Measurements from ENCODE around the gene SMPD2. TPM values are rescaled to one million over a fixed set of nuclear protein-coding genes. Genes with fewer than 3 reads are reported as not detected.

The SMPD2 gene
- total RNA-seq, 4 donors from 2014 or later = 3.9 to 7.7 (median 5.9) TPM

- H3K9me3 ChIP-seq = no peaks in the 10 kb centered on the region
- intact Hi-C loops (cut with DNase I; ENCODE audit: low total_unique reads) = no loop called here
- no peaks in the 10 kb centered on the region for H3K36me3 ChIP-seq
- TF ChIP-seq POLR2A (IDR thresholded peaks at IDR 0.05) = no peak
- TF ChIP-seq CTCF (IDR thresholded peaks at IDR 0.05 in 4 of 5, conservative IDR thresholded peaks at IDR 0.05 in 1 of 5) = no peak
- no peaks in the 10 kb centered on the region for H3K4me1 ChIP-seq
- H3K27me3 ChIP-seq = no peaks in the 10 kb centered on the region
- in situ Hi-C loops (cut with MboI; ENCODE audit: low sequenced_read_pairs in 4 of 4) = no loop called here
- no peak overlapping the region for H3K27ac ChIP-seq
- no peak for ATAC-seq
- no peak overlapping the region for H3K4me3 ChIP-seq
- no peak for DNase-seq
These were observed 19.8 kb upstream of the SMPD2 start for GRCh38 chr6:109420751-109421150.

GRCh38 chr6:109421184-109421583, 19.3 kb upstream of the SMPD2 start:
- H3K4me1 ChIP-seq = no peaks in the 10 kb centered on the region
- H3K9me3 ChIP-seq = no peaks in the 10 kb centered on the region
- H3K27ac ChIP-seq = no peak overlapping the region
- ATAC-seq (no peak), DNase-seq (no peak)
- no peaks in the 10 kb centered on the region for H3K27me3 ChIP-seq
- intact Hi-C loops (cut with DNase I; ENCODE audit: low total_unique reads) = no loop called here
- no peak for TF ChIP-seq POLR2A (IDR thresholded peaks at IDR 0.05)
- no peak for TF ChIP-seq CTCF (IDR thresholded peaks at IDR 0.05 in 4 of 5, conservative IDR thresholded peaks at IDR 0.05 in 1 of 5)
- in situ Hi-C loops (cut with MboI; ENCODE audit: low sequenced_read_pairs in 4 of 4) = no loop called here
- no peak overlapping the region for H3K4me3 ChIP-seq
- no peaks in the 10 kb centered on the region for H3K36me3 ChIP-seq

GRCh38 chr6:109424946-109425345, 15.6 kb upstream of the SMPD2 start:
- in situ Hi-C loops (cut with MboI; ENCODE audit: low sequenced_read_pairs in 4 of 4) (no loop called here), intact Hi-C loops (cut with DNase I; ENCODE audit: low total_unique reads) (no loop called here)
- H3K4me1 ChIP-seq = peaks cover 0 to 10% of the 10 kb centered on the region in 2 donors

GRCh38 chr6:109428889-109429477, 11.5 kb upstream of the SMPD2 start:
- peak in 1 of 2 donors; percentile 19 for ATAC-seq
- no peaks in the 10 kb centered on the region for H3K36me3 ChIP-seq
- no peak for TF ChIP-seq POLR2A (IDR thresholded peaks at IDR 0.05)
- no peak for TF ChIP-seq CTCF (IDR thresholded peaks at IDR 0.05 in 4 of 5, conservative IDR thresholded peaks at IDR 0.05 in 1 of 5)
- peak overlapping the region in 1 of 4 donors; percentile 10 for H3K27ac ChIP-seq
- peaks cover 0 to 10% of the 10 kb centered on the region in 2 donors for H3K4me1 ChIP-seq
- no peak overlapping the region for H3K4me3 ChIP-seq
- intact Hi-C loops (cut with DNase I; ENCODE audit: low total_unique reads) = no loop called here
- no peaks in the 10 kb centered on the region for H3K9me3 ChIP-seq
- H3K27me3 ChIP-seq = no peaks in the 10 kb centered on the region
- in situ Hi-C loops (cut with MboI; ENCODE audit: low sequenced_read_pairs in 4 of 4) = no loop called here
- DNase-seq = no peak

More at GRCh38 chr6:109424946-109425345, 15.6 kb upstream of the SMPD2 start:
- no peak overlapping the region for H3K4me3 ChIP-seq
- no peaks in the 10 kb centered on the region for H3K27me3 ChIP-seq
- ATAC-seq (no peak), DNase-seq (no peak)
- TF ChIP-seq POLR2A (IDR thresholded peaks at IDR 0.05) (no peak), CTCF (IDR thresholded peaks at IDR 0.05 in 4 of 5, conservative IDR thresholded peaks at IDR 0.05 in 1 of 5) (no peak)
- H3K27ac ChIP-seq = no peak overlapping the region
- H3K9me3 ChIP-seq = no peaks in the 10 kb centered on the region
- no peaks in the 10 kb centered on the region for H3K36me3 ChIP-seq

GRCh38 chr6:109429496-109429895, 11.0 kb upstream of the SMPD2 start:
- Histone ChIP-seq H3K27me3 (no peaks in the 10 kb centered on the region), H3K9me3 (no peaks in the 10 kb centered on the region), H3K27ac (no peak overlapping the region), H3K4me1 (peaks cover 0 to 10% of the 10 kb centered on the region in 2 donors), H3K36me3 (no peaks in the 10 kb centered on the region), H3K4me3 (no peak overlapping the region)
- ATAC-seq (no peak), DNase-seq (no peak)
- in situ Hi-C loops (cut with MboI; ENCODE audit: low sequenced_read_pairs in 4 of 4) = no loop called here
- no peak for TF ChIP-seq POLR2A (IDR thresholded peaks at IDR 0.05)
- no peak for TF ChIP-seq CTCF (IDR thresholded peaks at IDR 0.05 in 4 of 5, conservative IDR thresholded peaks at IDR 0.05 in 1 of 5)
- intact Hi-C loops (cut with DNase I; ENCODE audit: low total_unique reads) = no loop called here

Data from gastrocnemius medialis (tissue), 4 donors.